H1 (cell line): ENCODE measurements around the gene TCERG1L. TPM values are rescaled to one million over a fixed set of nuclear protein-coding genes. Genes with fewer than 3 reads are reported as not detected.

ENCODE experiments used
- BRCA1 ChIP-seq: IDR thresholded peaks from 2 replicates; pipeline ENCODE4 v1.6.1; 2012; ENCODE audit warnings: low read depth, low read length, improper control_type of control experiment
- CHD7 ChIP-seq: fragments of 300-600 bp; sonication (generic); IDR thresholded peaks from 2 replicates; pipeline ENCODE4 v1.7.1; 2012; ENCODE audit warnings: low read length, moderate library complexity, mild to moderate bottlenecking, inconsistent platforms; ENCODE audit not compliant: insufficient replicate concordance
- FOSL1 ChIP-seq: IDR thresholded peaks from 2 replicates; pipeline ENCODE4 v1.6.1; 2011; ENCODE audit warnings: mild to moderate bottlenecking, low read depth, low read length, moderate library complexity; ENCODE audit not compliant: insufficient read depth
- NANOG ChIP-seq: IDR thresholded peaks from 2 replicates; pipeline ENCODE4 v1.6.1; 2011; ENCODE audit warnings: low read length, low read depth, mild to moderate bottlenecking, inconsistent platforms; ENCODE audit not compliant: insufficient read depth, poor library complexity, severe bottlenecking
- RAD21 ChIP-seq, 2 experiments: IDR thresholded peaks in 1 of 2; conservative IDR thresholded peaks in 1 of 2; 2 replicates each; pipeline ENCODE4 v1.6.1; 2011; ENCODE audit warnings: low read depth in 2 of 2, low read length in 2 of 2, improper control_type of control experiment in 1 of 2, inconsistent platforms in 1 of 2, mild to moderate bottlenecking in 1 of 2, moderate library complexity in 1 of 2
- RNF2 ChIP-seq: fragments of 200-900, 300-1000 bp; sonication (generic); IDR thresholded peaks from 2 replicates; pipeline ENCODE4 v1.7.1; 2016; ENCODE audit warnings: borderline replicate concordance, low read depth, mild to moderate bottlenecking, antibody characterized with exemption, low read length; ENCODE audit not compliant: poor library complexity, severe bottlenecking; ENCODE audit errors: missing control alignments
- USF2 ChIP-seq: IDR thresholded peaks from 2 replicates; pipeline ENCODE4 v1.6.1; 2011; ENCODE audit warnings: low read length, improper control_type of control experiment
- polyA plus RNA-seq, 7 experiments: library from polyadenylated mRNA; depleted of rRNA in 3 of 7; stranded (reverse) in 5 of 7; unstranded in 2 of 7; fragments of >200 nt in 5 of 7; fragments of 200-250 nt in 2 of 7; gene quantifications; 1 replicate in 5 of 7; 2 replicates in 1 of 7; 4 replicates in 1 of 7; pipeline versions ENCODE4 v1.2.1 to v1.2.3, GENCODE V29; 2011 to 2013; ENCODE audit warnings: missing spikeins in 2 of 7, mixed read lengths in 2 of 7
- total RNA-seq: library from RNA; stranded (reverse); fragmentation: NEBNext Ultra II Directional; extraction: Animal tissue kit (Norgen Biotek cat#: 25700); gene quantifications from 2 replicates; pipeline ENCODE4 v1.2.1, GENCODE V29; 2021

TCERG1L gene
- total and polyA plus RNA-seq, 2 of the 8 experiments (the other 6 are each of a cell fraction or from before 2014, with no cell fraction given) = 3.9 to 6.9 TPM

- no peak for TF ChIP-seq CHD7
- TF ChIP-seq USF2 = no peak
- no peak for TF ChIP-seq RNF2
- TF ChIP-seq RAD21 (IDR thresholded peaks at IDR 0.05 in 1 of 2, conservative IDR thresholded peaks at IDR 0.05 in 1 of 2; ENCODE audit: low read depth in 2 of 2, low read length in 2 of 2) = no peak
- no peak for TF ChIP-seq FOSL1
- no peak for TF ChIP-seq NANOG
- no peak for TF ChIP-seq BRCA1
Observed at GRCh38 chr10:131121511-131122035, 189.9 kb downstream of the TCERG1L start (continued).
